Caco-2 (cell line): ENCODE results near the gene SPSB4. TPM values are rescaled to one million over a fixed set of nuclear protein-coding genes. Genes with fewer than 3 reads are reported as not detected.
"Not testable (repeated sequence)": the region's sequence is repeated elsewhere in the genome, so short reads cannot be mapped to it uniquely, and the experiment has no call there.

Source experiments
- BruUV-seq: library from RNA; stranded (reverse); fragments of 400-500 nt; replicated peaks from 2 replicates; lab custom pipeline; 2021; lab: Mats Ljungman, UMichigan
- CTCF ChIA-PET: fragments of 300-600 bp; sonication (Branson Sonifier 250); formaldehyde crosslinking; loops from one replicate; lab custom pipeline; 2022; ENCODE audit warnings: antibody characterized with exemption; lab: Charles Lee
- POLR2A ChIA-PET: fragments of 300-600 bp; sonication (Branson Sonifier 250); formaldehyde crosslinking; loops from one replicate; lab custom pipeline; 2022; ENCODE audit warnings: antibody characterized with exemption; lab: Charles Lee
- DNase-seq, 2 experiments: peaks; one replicate each; pipeline versions ENCODE4 v3.0.0 to v3.0.0-alpha.2; 2020 to 2022
- H3K27me3 ChIP-seq: replicated peaks from 2 replicates; pipeline ENCODE4 v1.6.0; 2011; ENCODE audit warnings: low read length; ENCODE audit not compliant: control insufficient read depth, insufficient read depth
- H3K36me3 ChIP-seq: 2 replicates; pipeline ENCODE4 v1.5.1; 2011; ENCODE audit warnings: low read length; ENCODE audit not compliant: control insufficient read depth, insufficient read depth
- H3K4me1 ChIP-seq: fragments of 250-450 bp; sonication (Bioruptor Pico); 2 replicates; pipeline ENCODE4 v1.5.1; 2020; ENCODE audit warnings: mild to moderate bottlenecking
- H3K4me3 ChIP-seq: 2 replicates; pipeline ENCODE4 v1.5.1; 2011; ENCODE audit warnings: low read depth, mild to moderate bottlenecking, control low read depth, low read length
- H3K9me3 ChIP-seq: fragments of 250-450 bp; sonication (Bioruptor Pico); 2 replicates; pipeline ENCODE4 v1.5.1; 2020; ENCODE audit warnings: mild to moderate bottlenecking, moderate library complexity
- H3K27ac Mint-ChIP-seq: one replicate; pipeline ENCODE4 v1.8.0; 2022; ENCODE audit warnings: mixed read lengths; ENCODE audit not compliant: unreplicated experiment
- H3K27me3 Mint-ChIP-seq: one replicate; pipeline ENCODE4 v1.8.0; 2022; ENCODE audit warnings: mixed read lengths; ENCODE audit not compliant: insufficient read depth, unreplicated experiment
- H3K36me3 Mint-ChIP-seq: one replicate; pipeline ENCODE4 v1.8.0; 2022; ENCODE audit warnings: mild to moderate bottlenecking, mixed read lengths; ENCODE audit not compliant: insufficient read depth, unreplicated experiment
- H3K4me1 Mint-ChIP-seq: one replicate; pipeline ENCODE4 v1.8.0; 2022; ENCODE audit warnings: low read depth, mixed read lengths; ENCODE audit not compliant: unreplicated experiment
- H3K4me3 Mint-ChIP-seq: one replicate; pipeline ENCODE4 v1.8.0; 2022; ENCODE audit warnings: mild to moderate bottlenecking, moderate library complexity, mixed read lengths; ENCODE audit not compliant: unreplicated experiment
- H3K9me3 Mint-ChIP-seq: one replicate; pipeline ENCODE4 v1.8.0; 2022; ENCODE audit warnings: mixed read lengths; ENCODE audit not compliant: unreplicated experiment
- CTCF ChIP-seq, 2 experiments: fragments of 200-600 bp in 1 of 2; IDR thresholded peaks; 1 replicate in 1 of 2; 2 replicates in 1 of 2; pipeline versions ENCODE4 v1.5.1 to v1.8.0; 2011 to 2022; ENCODE audit warnings: antibody characterized with exemption in 1 of 2, control low read depth in 1 of 2, inconsistent platforms in 1 of 2, low read depth in 1 of 2, low read length in 1 of 2, mild to moderate bottlenecking in 1 of 2, moderate library complexity in 1 of 2; ENCODE audit not compliant: insufficient read depth in 1 of 2, severe bottlenecking in 1 of 2, unreplicated experiment in 1 of 2
- intact Hi-C: fragments of 100-400 bp; cut with micrococcal nuclease; formaldehyde crosslinking; loops from one replicate; pipeline ENCODE4 v1.10.0; 2022; ENCODE audit not compliant: unreplicated experiment
- total RNA-seq: library from RNA; stranded (reverse); gene quantifications from 2 replicates; pipeline ENCODE4 v1.2.3, GENCODE V29; 2022

SPSB4 gene
- total RNA-seq, 1 experiment from 2014 or later, result not detected

- Mint-ChIP-seq H3K36me3 (no peaks in the 10 kb centered on the region), H3K27ac (no peak overlapping the region), H3K9me3 (no peaks in the 10 kb centered on the region), H3K27me3 (no peaks in the 10 kb centered on the region), H3K4me1 (no peaks in the 10 kb centered on the region), H3K4me3 (no peak overlapping the region)
- CTCF ChIA-PET, result no interaction called here
- no peak overlapping the region for H3K4me3 ChIP-seq
- intact Hi-C loops, result no loop called here
- DNase-seq, result no peak
- TF ChIP-seq CTCF (IDR thresholded peaks at IDR 0.05; ENCODE audit: insufficient read depth in 1 of 2, low read depth in 1 of 2, low read length in 1 of 2, severe bottlenecking in 1 of 2, unreplicated experiment in 1 of 2), result no peak
- no peaks in the 10 kb centered on the region for H3K4me1 ChIP-seq
- H3K9me3 ChIP-seq, result no peaks in the 10 kb centered on the region
- POLR2A ChIA-PET, result no interaction called here
- H3K36me3 ChIP-seq, result no peaks in the 10 kb centered on the region
- no TSS peak for BruUV-seq
- no peaks in the 10 kb centered on the region for H3K27me3 ChIP-seq
Measured at GRCh38 chr3:141112686-141113297, 61.6 kb downstream of the SPSB4 start.

GRCh38 chr3:141113680-141114079 lies 62.5 kb downstream of the SPSB4 start:
- H3K36me3 ChIP-seq, CTCF ChIA-PET, H3K36me3 Mint-ChIP-seq: not testable (repeated sequence)

GRCh38 chr3:141114179-141114745 lies 63.1 kb downstream of the SPSB4 start:
- Mint-ChIP-seq H3K27ac (no peak overlapping the region), H3K36me3 (no peaks in the 10 kb centered on the region), H3K4me3 (no peak overlapping the region), H3K9me3 (no peaks in the 10 kb centered on the region), H3K4me1 (no peaks in the 10 kb centered on the region), H3K27me3 (no peaks in the 10 kb centered on the region)
- Histone ChIP-seq H3K4me3 (no peak overlapping the region), H3K27me3 (no peaks in the 10 kb centered on the region), H3K9me3 (no peaks in the 10 kb centered on the region), H3K4me1 (no peaks in the 10 kb centered on the region), H3K36me3 (no peaks in the 10 kb centered on the region)
- no peak for TF ChIP-seq CTCF (IDR thresholded peaks at IDR 0.05; ENCODE audit: insufficient read depth in 1 of 2, low read depth in 1 of 2, low read length in 1 of 2, severe bottlenecking in 1 of 2, unreplicated experiment in 1 of 2)
- intact Hi-C loops, result no loop called here
- no peak for DNase-seq
- BruUV-seq, result no TSS peak
- CTCF ChIA-PET, result interaction anchor here (0.9 to 1.8 kb wide), 3 partner anchors 8 to 103 kb away, joined by 3 to 10 read pairs (median 3); no protein-coding TSS in a partner anchor
- POLR2A ChIA-PET, result no interaction called here

More at GRCh38 chr3:141113680-141114079, 62.5 kb downstream of the SPSB4 start:
- H3K4me1 Mint-ChIP-seq, intact Hi-C loops, DNase-seq, H3K27me3 ChIP-seq, H3K27me3 Mint-ChIP-seq, H3K9me3 Mint-ChIP-seq, H3K9me3 ChIP-seq, H3K4me3 ChIP-seq, H3K4me1 ChIP-seq, H3K27ac Mint-ChIP-seq, H3K4me3 Mint-ChIP-seq, BruUV-seq, POLR2A ChIA-PET: not testable (repeated sequence)
